GM23248 (cell line): ENCODE measurements around the gene CACNA2D2. TPM values are rescaled to one million over a fixed set of nuclear protein-coding genes. Genes with fewer than 3 reads are reported as not detected.

Experiments
- DNase-seq: peaks from one replicate; pipeline ENCODE4 v3.0.0-alpha.2; 2015
- H2AFZ ChIP-seq: fragments of 200-600 bp; sonication (generic); 2 replicates; pipeline ENCODE4 v1.6.1; 2016; ENCODE audit warnings: antibody characterized with exemption
- H3F3A ChIP-seq: fragments of 200-600 bp; sonication (generic); 2 replicates; pipeline ENCODE4 v1.6.1; 2016; ENCODE audit warnings: mild to moderate bottlenecking, antibody characterized with exemption, mixed run types; ENCODE audit not compliant: insufficient read depth
- H3K27ac ChIP-seq: fragments of 200-600 bp; sonication (generic); 2 replicates; pipeline ENCODE4 v1.5.1; 2016; ENCODE audit warnings: mild to moderate bottlenecking
- H3K27me3 ChIP-seq: fragments of 200-600 bp; sonication (generic); replicated peaks from 2 replicates; pipeline ENCODE4 v1.6.1; 2016; ENCODE audit warnings: mild to moderate bottlenecking; ENCODE audit not compliant: insufficient read depth
- H3K36me3 ChIP-seq: fragments of 200-600 bp; sonication (generic); 2 replicates; pipeline ENCODE4 v1.6.1; 2016; ENCODE audit warnings: low read depth, mild to moderate bottlenecking
- H3K4me1 ChIP-seq: fragments of 200-600 bp; sonication (generic); 2 replicates; pipeline ENCODE4 v1.6.1; 2016; ENCODE audit warnings: mild to moderate bottlenecking; ENCODE audit not compliant: insufficient read depth
- H3K4me2 ChIP-seq: fragments of 200-600 bp; sonication (generic); one replicate; pipeline ENCODE4 v1.6.1; 2016; ENCODE audit warnings: mild to moderate bottlenecking; ENCODE audit not compliant: unreplicated experiment
- H3K4me3 ChIP-seq: fragments of 200-600 bp; sonication (generic); 2 replicates; pipeline ENCODE4 v1.5.1; 2016; ENCODE audit warnings: mild to moderate bottlenecking
- H3K79me2 ChIP-seq: fragments of 200-600 bp; sonication (generic); 2 replicates; pipeline ENCODE4 v1.6.1; 2016; ENCODE audit warnings: mild to moderate bottlenecking; ENCODE audit not compliant: insufficient read depth
- H3K9ac ChIP-seq: fragments of 200-600 bp; sonication (generic); 2 replicates; pipeline ENCODE4 v1.6.1; 2016; ENCODE audit warnings: mild to moderate bottlenecking
- H3K9me2 ChIP-seq: fragments of 200-600 bp; sonication (generic); 2 replicates; pipeline ENCODE4 v1.6.1; 2016; ENCODE audit warnings: mixed run types, mild to moderate bottlenecking, moderate library complexity; ENCODE audit not compliant: insufficient read depth
- H3K9me3 ChIP-seq: fragments of 200-600 bp; sonication (generic); one replicate; pipeline ENCODE4 v1.6.1; 2017; ENCODE audit warnings: low read depth
- H4K20me1 ChIP-seq: fragments of 200-600 bp; sonication (generic); 2 replicates; pipeline ENCODE4 v1.6.0; 2016; ENCODE audit not compliant: insufficient read depth
- EZH2 ChIP-seq: fragments of 200-600 bp; sonication (generic); IDR thresholded peaks from 2 replicates; pipeline ENCODE4 v1.6.1; 2018; ENCODE audit warnings: antibody characterized with exemption, mild to moderate bottlenecking; ENCODE audit not compliant: insufficient read depth, poor library complexity, severe bottlenecking
- EZH2phosphoT487 ChIP-seq: fragments of 200-600 bp; sonication (generic); IDR thresholded peaks from 2 replicates; pipeline ENCODE4 v1.6.1; 2018; ENCODE audit warnings: antibody characterized with exemption, moderate library complexity, mild to moderate bottlenecking, low read depth; ENCODE audit not compliant: insufficient read depth
- WGBS, 2 experiments: methylation state at CpG; one replicate each; pipeline ENCODE4 v1.1.6; 2015 to 2017; ENCODE audit warnings: low lambda C conversion rate in 2 of 2, low coverage in 1 of 2; ENCODE audit errors: missing lambda C conversion rate in 2 of 2; 5-methylcytosine and 5-hydroxymethylcytosine counted together
- in situ Hi-C: fragments of 300-500 bp; cut with MboI; formaldehyde crosslinking; loops from 2 replicates; pipeline ENCODE4 v1.15.0; 2020
- polyA plus RNA-seq: library from polyadenylated mRNA; unstranded; fragments of >200 nt; fragmentation: Nextera tagmentation; extraction: Ambion mirVana; gene quantifications from 2 replicates; pipeline ENCODE4 v1.2.1, GENCODE V29; 2016
- total RNA-seq: library from RNA; depleted of rRNA; stranded (reverse); fragments of >200 nt; shearing (Covaris generic); gene quantifications from 2 replicates; pipeline ENCODE4 v1.2.3, GENCODE V29; 2014

Gene CACNA2D2
- total and polyA plus RNA-seq, 2 experiments from 2014 or later: not detected

GRCh38 chr3:50459785-50460184 is 43.6 kb downstream of the CACNA2D2 start:
- Histone ChIP-seq H3K27ac (no peak overlapping the region), H3K36me3 (no peaks in the 10 kb centered on the region), H3K4me2 (no peak overlapping the region), H3K79me2 (no peaks in the 10 kb centered on the region), H3K27me3 (0 out of 2 replicates have a peak, but pooled peaks cover 15% of the 10 kb centered on the region), H3K9ac (no peak overlapping the region), H3K4me1 (no peaks in the 10 kb centered on the region), H4K20me1 (no peaks in the 10 kb centered on the region), H3K4me3 (no peak overlapping the region), H2AFZ (no peak overlapping the region), H3K9me2 (no peaks in the 10 kb centered on the region), H3F3A (no peaks in the 10 kb centered on the region), H3K9me3 (no peaks in the 10 kb centered on the region)
- no peak for DNase-seq
- 62 to 63% methylated on average over 3 of the region's 3 CpGs for WGBS, 2 experiments
- in situ Hi-C loops: no loop called here
- TF ChIP-seq EZH2 (no peak), EZH2phosphoT487 (no peak)

- in situ Hi-C loops: no loop called here
- H3K9me2 ChIP-seq: no peaks in the 10 kb centered on the region
- H3K79me2 ChIP-seq: no peaks in the 10 kb centered on the region
- H3K4me1 ChIP-seq: no peaks in the 10 kb centered on the region
- no peaks in the 10 kb centered on the region for H3K36me3 ChIP-seq
- WGBS, 2 experiments: 46 to 48% methylated on average over 7 of the region's 7 CpGs
- no peaks in the 10 kb centered on the region for H3F3A ChIP-seq
- TF ChIP-seq EZH2phosphoT487 (no peak), EZH2 (no peak)
- 0 out of 2 replicates have a peak, but pooled peaks cover 14% of the 10 kb centered on the region for H3K27me3 ChIP-seq
- H4K20me1 ChIP-seq: no peaks in the 10 kb centered on the region
- no peak overlapping the region for H3K4me2 ChIP-seq
- H3K4me3 ChIP-seq: no peak overlapping the region
- H2AFZ ChIP-seq: no peak overlapping the region
- no peaks in the 10 kb centered on the region for H3K9me3 ChIP-seq
- no peak overlapping the region for H3K9ac ChIP-seq
- no peak for DNase-seq
- H3K27ac ChIP-seq: no peak overlapping the region
These were observed 45.4 kb downstream of the CACNA2D2 start for GRCh38 chr3:50457988-50458387.

- Histone ChIP-seq H3K4me3 (no peak overlapping the region), H3K4me1 (no peaks in the 10 kb centered on the region), H2AFZ (no peak overlapping the region), H3K36me3 (no peaks in the 10 kb centered on the region), H3K4me2 (no peak overlapping the region), H4K20me1 (no peaks in the 10 kb centered on the region), H3F3A (no peaks in the 10 kb centered on the region), H3K79me2 (no peaks in the 10 kb centered on the region), H3K9ac (no peak overlapping the region), H3K27ac (no peak overlapping the region), H3K9me2 (no peaks in the 10 kb centered on the region), H3K9me3 (no peaks in the 10 kb centered on the region), H3K27me3 (0 out of 2 replicates have a peak, but pooled peaks cover 3% of the 10 kb centered on the region)
- no peak for TF ChIP-seq EZH2
- TF ChIP-seq EZH2phosphoT487: no peak
- 61 to 63% methylated on average over 31 of the region's 31 CpGs for WGBS, 2 experiments
- DNase-seq: no peak
- in situ Hi-C loops: no loop called here
These were observed 48.0 kb downstream of the CACNA2D2 start for GRCh38 chr3:50455161-50456018.

GRCh38 chr3:50454481-50455070 is 48.9 kb downstream of the CACNA2D2 start:
- Histone ChIP-seq H2AFZ (no peak overlapping the region), H3K9ac (no peak overlapping the region), H3K4me2 (no peak overlapping the region), H3K9me3 (no peaks in the 10 kb centered on the region), H3K27me3 (0 out of 2 replicates have a peak, but pooled peaks cover 3% of the 10 kb centered on the region), H3K9me2 (no peaks in the 10 kb centered on the region), H4K20me1 (no peaks in the 10 kb centered on the region), H3K4me3 (no peak overlapping the region), H3F3A (no peaks in the 10 kb centered on the region), H3K79me2 (no peaks in the 10 kb centered on the region), H3K4me1 (no peaks in the 10 kb centered on the region), H3K36me3 (no peaks in the 10 kb centered on the region), H3K27ac (no peak overlapping the region)
- no peak for TF ChIP-seq EZH2phosphoT487
- TF ChIP-seq EZH2: no peak
- WGBS, 2 experiments: 65 to 66% methylated on average over 10 of the region's 10 CpGs
- in situ Hi-C loops: no loop called here
- no peak for DNase-seq
